HepG2 (cell line): ENCODE results near the gene HAGHL. TPM values are rescaled to one million over a fixed set of nuclear protein-coding genes. Genes with fewer than 3 reads are reported as not detected.

Experiments used
- ATF7-NPFF ChIP-seq: sonication (generic); formaldehyde crosslinking; IDR thresholded peaks from 2 replicates; pipeline ENCODE4 v1.8.1; 2023; ENCODE audit warnings: mild to moderate bottlenecking, low read depth, missing genetic modification reagents, moderate library complexity
- CCDC6 ChIP-seq: sonication (generic); formaldehyde crosslinking; IDR thresholded peaks from 2 replicates; pipeline ENCODE4 v1.8.1; 2022; ENCODE audit warnings: mild to moderate bottlenecking, missing genetic modification reagents, moderate library complexity
- GATAD2A ChIP-seq: IDR thresholded peaks from 2 replicates; pipeline ENCODE4 v1.6.1; 2016
- GLI4 ChIP-seq: sonication (generic); formaldehyde crosslinking; IDR thresholded peaks from 2 replicates; pipeline ENCODE4 v1.5.1; 2020; ENCODE audit warnings: missing genetic modification reagents, mild to moderate bottlenecking, moderate library complexity, borderline replicate concordance
- JDP2 ChIP-seq: sonication (generic); formaldehyde crosslinking; IDR thresholded peaks from 2 replicates; pipeline ENCODE4 v1.8.1; 2022; ENCODE audit warnings: missing genetic modification reagents, borderline replicate concordance
- MYC ChIP-seq: sonication (generic); formaldehyde crosslinking; IDR thresholded peaks from 2 replicates; pipeline ENCODE4 v1.9.0; 2021; ENCODE audit warnings: missing genetic modification reagents, borderline replicate concordance
- MZF1 ChIP-seq: sonication (generic); formaldehyde crosslinking; IDR thresholded peaks from 2 replicates; pipeline ENCODE4 v1.8.1; 2023; ENCODE audit warnings: mild to moderate bottlenecking, missing genetic modification reagents, borderline replicate concordance
- NFE2L1 ChIP-seq: sonication (generic); formaldehyde crosslinking; IDR thresholded peaks from 2 replicates; pipeline ENCODE4 v1.4.0; 2020; ENCODE audit warnings: missing genetic modification reagents, mild to moderate bottlenecking, borderline replicate concordance
- SAP130 ChIP-seq: IDR thresholded peaks from 2 replicates; pipeline ENCODE4 v1.6.1; 2016; ENCODE audit warnings: low read depth
- TARDBP ChIP-seq: sonication (generic); formaldehyde crosslinking; IDR thresholded peaks from 2 replicates; pipeline ENCODE4 v1.8.0; 2022; ENCODE audit warnings: mild to moderate bottlenecking, missing genetic modification reagents
- ZBTB21 ChIP-seq: sonication (generic); formaldehyde crosslinking; IDR thresholded peaks from 2 replicates; pipeline ENCODE4 v1.4.0; 2020; ENCODE audit warnings: missing genetic modification reagents
- ZNF552 ChIP-seq: sonication (generic); formaldehyde crosslinking; IDR thresholded peaks from 2 replicates; pipeline ENCODE4 v1.9.0; 2022; ENCODE audit warnings: missing genetic modification reagents, mild to moderate bottlenecking, borderline replicate concordance
- ZNF780A ChIP-seq: sonication (generic); formaldehyde crosslinking; IDR thresholded peaks from 2 replicates; pipeline ENCODE4 v1.8.0; 2022; ENCODE audit warnings: mild to moderate bottlenecking, missing genetic modification reagents, moderate library complexity
- ZNF891 ChIP-seq: sonication (generic); formaldehyde crosslinking; IDR thresholded peaks from 2 replicates; pipeline ENCODE4 v1.5.0; 2020; ENCODE audit warnings: mild to moderate bottlenecking, missing genetic modification reagents
- polyA plus RNA-seq, 8 experiments: library from polyadenylated mRNA; depleted of rRNA in 3 of 8; stranded (reverse) in 7 of 8; unstranded in 1 of 8; fragments of >200 nt; fragmentation: Illumina TruSeq in 4 of 8; extraction: Trizol in 4 of 8; gene quantifications; 2 replicates each; pipeline versions ENCODE4 v1.2.1 to v1.2.3, GENCODE V29; 2011 to 2016; ENCODE audit warnings: low read depth in 4 of 8, missing spikeins in 1 of 8, mixed read lengths in 1 of 8; ENCODE audit not compliant: insufficient read depth in 1 of 8
- total RNA-seq, 5 experiments: library from RNA; depleted of rRNA; stranded (reverse); fragments of >200 nt; fragmentation: Illumina TruSeq; extraction: Trizol; gene quantifications; 2 replicates each; pipeline ENCODE4 v1.2.3, GENCODE V29; 2016; ENCODE audit warnings: low read depth in 1 of 5
- TF ChIP-seq, protein P1 (sequence below): sonication (generic); formaldehyde crosslinking; IDR thresholded peaks from 2 replicates; pipeline ENCODE4 v1.4.0; 2020; ENCODE audit warnings: missing genetic modification reagents
- TF ChIP-seq, protein P2 (sequence below): sonication (generic); formaldehyde crosslinking; IDR thresholded peaks from 2 replicates; pipeline ENCODE4 v1.4.0; 2020; ENCODE audit warnings: missing genetic modification reagents, borderline replicate concordance
- TF ChIP-seq, protein P3 (sequence below), 2 experiments: sonication (generic) in 1 of 2; formaldehyde crosslinking in 1 of 2; IDR thresholded peaks; 2 replicates each; pipeline versions ENCODE4 v1.4.0 to v1.6.1; 2018 to 2020; ENCODE audit warnings: missing genetic modification reagents in 2 of 2, borderline replicate concordance in 1 of 2, low read depth in 1 of 2, mild to moderate bottlenecking in 1 of 2, missing biosample characterization in 1 of 2
- TF ChIP-seq, protein P4 (sequence below): sonication (generic); formaldehyde crosslinking; IDR thresholded peaks from 2 replicates; pipeline ENCODE4 v1.5.1; 2020; ENCODE audit warnings: mild to moderate bottlenecking, missing genetic modification reagents, moderate library complexity

HAGHL gene
- total and polyA plus RNA-seq, 2 of the 13 experiments (the other 11 are each of a cell fraction or from before 2014, with no cell fraction given): 3.4 to 8.4 TPM

DNA sequence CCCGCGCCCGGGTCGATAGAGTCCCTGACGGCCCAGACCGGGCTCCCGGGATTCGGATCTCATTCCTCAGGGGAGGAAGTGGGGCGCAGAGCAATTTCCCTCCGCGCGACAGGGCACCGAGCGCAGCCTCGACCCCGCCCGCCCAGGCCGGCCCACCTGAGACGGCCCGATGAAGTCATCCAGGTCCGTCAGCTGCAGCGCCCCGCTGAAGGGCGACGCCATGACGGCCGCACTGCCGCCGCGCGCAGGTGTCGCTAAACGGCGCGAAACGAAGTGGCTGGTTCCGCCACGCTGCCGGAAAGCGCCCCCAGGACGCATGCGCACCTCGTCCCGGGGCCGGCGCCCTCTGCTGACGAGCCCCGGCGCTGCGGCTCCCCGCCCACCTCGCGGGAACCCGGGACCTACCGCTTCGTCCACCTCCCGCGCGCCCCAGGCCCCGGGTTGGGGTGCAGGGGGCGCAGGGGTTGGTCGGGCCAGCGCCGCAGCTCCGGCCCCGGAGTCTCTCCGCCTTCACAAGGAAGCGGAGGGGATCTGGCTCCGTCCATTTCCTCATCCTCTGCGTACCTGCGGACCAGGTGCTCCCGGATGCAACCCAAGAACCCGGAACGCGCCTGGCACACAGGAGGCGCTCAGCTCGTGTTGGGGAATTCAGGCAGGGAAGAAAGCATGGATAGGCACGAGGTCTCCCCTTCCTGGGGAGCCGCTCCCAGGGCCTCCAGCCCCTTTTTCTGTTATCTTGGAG, 14.0 kb downstream of the HAGHL start, which contains the start of gene CIAO3 (continued):
- TF ChIP-seq ZNF552 (CRISPR knock-in tag) (peak; percentile 61), GATAD2A (CRISPR knock-in tag) (peak; percentile 21; the same call in 1 of the 2 replicates), ZNF891 (no peak), TARDBP (CRISPR knock-in tag) (peak; percentile 93), NFE2L1 (CRISPR knock-in tag) (no peak), CCDC6 (CRISPR knock-in tag) (peak; percentile 39), SAP130 (peak; percentile 98), ATF7-NPFF (CRISPR knock-in tag) (peak; percentile 95), GLI4 (peak; percentile 84; the same call in 1 of the 2 replicates), JDP2 (CRISPR knock-in tag) (no peak; the same call in 1 of the 2 replicates), MZF1 (CRISPR knock-in tag) (no peak), ZNF780A (CRISPR knock-in tag) (peak; percentile 71; the same call in 1 of the 2 replicates), MYC (CRISPR knock-in tag) (peak; percentile 83), ZBTB21 (CRISPR knock-in tag) (peak; percentile 83)
- TF ChIP-seq, protein P1, sequence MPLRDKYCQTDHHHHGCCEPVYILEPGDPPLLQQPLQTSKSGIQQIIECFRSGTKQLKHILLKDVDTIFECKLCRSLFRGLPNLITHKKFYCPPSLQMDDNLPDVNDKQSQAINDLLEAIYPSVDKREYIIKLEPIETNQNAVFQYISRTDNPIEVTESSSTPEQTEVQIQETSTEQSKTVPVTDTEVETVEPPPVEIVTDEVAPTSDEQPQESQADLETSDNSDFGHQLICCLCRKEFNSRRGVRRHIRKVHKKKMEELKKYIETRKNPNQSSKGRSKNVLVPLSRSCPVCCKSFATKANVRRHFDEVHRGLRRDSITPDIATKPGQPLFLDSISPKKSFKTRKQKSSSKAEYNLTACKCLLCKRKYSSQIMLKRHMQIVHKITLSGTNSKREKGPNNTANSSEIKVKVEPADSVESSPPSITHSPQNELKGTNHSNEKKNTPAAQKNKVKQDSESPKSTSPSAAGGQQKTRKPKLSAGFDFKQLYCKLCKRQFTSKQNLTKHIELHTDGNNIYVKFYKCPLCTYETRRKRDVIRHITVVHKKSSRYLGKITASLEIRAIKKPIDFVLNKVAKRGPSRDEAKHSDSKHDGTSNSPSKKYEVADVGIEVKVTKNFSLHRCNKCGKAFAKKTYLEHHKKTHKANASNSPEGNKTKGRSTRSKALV (CRISPR knock-in tag): peak; percentile 97
- TF ChIP-seq, protein P2, sequence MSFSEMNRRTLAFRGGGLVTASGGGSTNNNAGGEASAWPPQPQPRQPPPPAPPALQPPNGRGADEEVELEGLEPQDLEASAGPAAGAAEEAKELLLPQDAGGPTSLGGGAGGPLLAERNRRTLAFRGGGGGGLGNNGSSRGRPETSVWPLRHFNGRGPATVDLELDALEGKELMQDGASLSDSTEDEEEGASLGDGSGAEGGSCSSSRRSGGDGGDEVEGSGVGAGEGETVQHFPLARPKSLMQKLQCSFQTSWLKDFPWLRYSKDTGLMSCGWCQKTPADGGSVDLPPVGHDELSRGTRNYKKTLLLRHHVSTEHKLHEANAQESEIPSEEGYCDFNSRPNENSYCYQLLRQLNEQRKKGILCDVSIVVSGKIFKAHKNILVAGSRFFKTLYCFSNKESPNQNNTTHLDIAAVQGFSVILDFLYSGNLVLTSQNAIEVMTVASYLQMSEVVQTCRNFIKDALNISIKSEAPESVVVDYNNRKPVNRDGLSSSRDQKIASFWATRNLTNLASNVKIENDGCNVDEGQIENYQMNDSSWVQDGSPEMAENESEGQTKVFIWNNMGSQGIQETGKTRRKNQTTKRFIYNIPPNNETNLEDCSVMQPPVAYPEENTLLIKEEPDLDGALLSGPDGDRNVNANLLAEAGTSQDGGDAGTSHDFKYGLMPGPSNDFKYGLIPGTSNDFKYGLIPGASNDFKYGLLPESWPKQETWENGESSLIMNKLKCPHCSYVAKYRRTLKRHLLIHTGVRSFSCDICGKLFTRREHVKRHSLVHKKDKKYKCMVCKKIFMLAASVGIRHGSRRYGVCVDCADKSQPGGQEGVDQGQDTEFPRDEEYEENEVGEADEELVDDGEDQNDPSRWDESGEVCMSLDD (CRISPR knock-in tag): peak; percentile 90; the same call in 1 of the 2 replicates
- TF ChIP-seq, protein P3, sequence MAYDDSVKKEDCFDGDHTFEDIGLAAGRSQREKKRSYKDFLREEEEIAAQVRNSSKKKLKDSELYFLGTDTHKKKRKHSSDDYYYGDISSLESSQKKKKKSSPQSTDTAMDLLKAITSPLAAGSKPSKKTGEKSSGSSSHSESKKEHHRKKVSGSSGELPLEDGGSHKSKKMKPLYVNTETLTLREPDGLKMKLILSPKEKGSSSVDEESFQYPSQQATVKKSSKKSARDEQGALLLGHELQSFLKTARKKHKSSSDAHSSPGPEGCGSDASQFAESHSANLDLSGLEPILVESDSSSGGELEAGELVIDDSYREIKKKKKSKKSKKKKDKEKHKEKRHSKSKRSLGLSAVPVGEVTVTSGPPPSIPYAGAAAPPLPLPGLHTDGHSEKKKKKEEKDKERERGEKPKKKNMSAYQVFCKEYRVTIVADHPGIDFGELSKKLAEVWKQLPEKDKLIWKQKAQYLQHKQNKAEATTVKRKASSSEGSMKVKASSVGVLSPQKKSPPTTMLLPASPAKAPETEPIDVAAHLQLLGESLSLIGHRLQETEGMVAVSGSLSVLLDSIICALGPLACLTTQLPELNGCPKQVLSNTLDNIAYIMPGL (CRISPR knock-in tag; IDR thresholded peaks at IDR 0.05; ENCODE audit: borderline replicate concordance in 1 of 2, low read depth in 1 of 2): peak; percentile 94 to 95
- TF ChIP-seq, protein P4, sequence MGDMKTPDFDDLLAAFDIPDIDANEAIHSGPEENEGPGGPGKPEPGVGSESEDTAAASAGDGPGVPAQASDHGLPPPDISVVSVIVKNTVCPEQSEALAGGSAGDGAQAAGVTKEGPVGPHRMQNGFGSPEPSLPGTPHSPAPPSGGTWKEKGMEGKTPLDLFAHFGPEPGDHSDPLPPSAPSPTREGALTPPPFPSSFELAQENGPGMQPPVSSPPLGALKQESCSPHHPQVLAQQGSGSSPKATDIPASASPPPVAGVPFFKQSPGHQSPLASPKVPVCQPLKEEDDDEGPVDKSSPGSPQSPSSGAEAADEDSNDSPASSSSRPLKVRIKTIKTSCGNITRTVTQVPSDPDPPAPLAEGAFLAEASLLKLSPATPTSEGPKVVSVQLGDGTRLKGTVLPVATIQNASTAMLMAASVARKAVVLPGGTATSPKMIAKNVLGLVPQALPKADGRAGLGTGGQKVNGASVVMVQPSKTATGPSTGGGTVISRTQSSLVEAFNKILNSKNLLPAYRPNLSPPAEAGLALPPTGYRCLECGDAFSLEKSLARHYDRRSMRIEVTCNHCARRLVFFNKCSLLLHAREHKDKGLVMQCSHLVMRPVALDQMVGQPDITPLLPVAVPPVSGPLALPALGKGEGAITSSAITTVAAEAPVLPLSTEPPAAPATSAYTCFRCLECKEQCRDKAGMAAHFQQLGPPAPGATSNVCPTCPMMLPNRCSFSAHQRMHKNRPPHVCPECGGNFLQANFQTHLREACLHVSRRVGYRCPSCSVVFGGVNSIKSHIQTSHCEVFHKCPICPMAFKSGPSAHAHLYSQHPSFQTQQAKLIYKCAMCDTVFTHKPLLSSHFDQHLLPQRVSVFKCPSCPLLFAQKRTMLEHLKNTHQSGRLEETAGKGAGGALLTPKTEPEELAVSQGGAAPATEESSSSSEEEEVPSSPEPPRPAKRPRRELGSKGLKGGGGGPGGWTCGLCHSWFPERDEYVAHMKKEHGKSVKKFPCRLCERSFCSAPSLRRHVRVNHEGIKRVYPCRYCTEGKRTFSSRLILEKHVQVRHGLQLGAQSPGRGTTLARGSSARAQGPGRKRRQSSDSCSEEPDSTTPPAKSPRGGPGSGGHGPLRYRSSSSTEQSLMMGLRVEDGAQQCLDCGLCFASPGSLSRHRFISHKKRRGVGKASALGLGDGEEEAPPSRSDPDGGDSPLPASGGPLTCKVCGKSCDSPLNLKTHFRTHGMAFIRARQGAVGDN (CRISPR knock-in tag): peak; percentile 90
